IMR-90 (cell line): Measurements from ENCODE around the gene YBEY. TPM values are rescaled to one million over a fixed set of nuclear protein-coding genes. Genes with fewer than 3 reads are reported as not detected.

Experiments
- ATAC-seq: fragments of 200-7000 bp; cut with Tn5 transposase; 2 replicates; pipeline ENCODE4 v1.9.1; 2020; ENCODE audit warnings: low read depth, mild to moderate bottlenecking, moderate library complexity
- BruUV-seq: library from RNA; stranded (reverse); fragments of 400-500 nt; replicated peaks from 2 replicates; lab custom pipeline; 2021; lab: Mats Ljungman, UMichigan
- CTCF ChIA-PET: fragments of 300-600 bp; formaldehyde crosslinking; extraction: SDS; loops from one replicate; lab custom pipeline; 2021; ENCODE audit warnings: antibody characterized with exemption; lab: Yijun Ruan, JAX
- POLR2A ChIA-PET: fragments of 300-600 bp; sonication (Branson Sonifier 250); formaldehyde crosslinking; loops from one replicate; lab custom pipeline; 2022; ENCODE audit warnings: antibody characterized with exemption; ENCODE audit not compliant: unreplicated experiment; lab: Charles Lee
- DNase-seq: peaks from one replicate; pipeline ENCODE4 v3.0.0; 2013
- H2AFZ ChIP-seq: replicated peaks from 2 replicates; pipeline ENCODE3; 2013; ENCODE audit warnings: low read length, mild to moderate bottlenecking; ENCODE audit not compliant: poor library complexity
- H2AK5ac ChIP-seq: 2 replicates; pipeline ENCODE4 v1.6.1; 2013; ENCODE audit warnings: low read depth, low read length, inconsistent platforms
- H2AK9ac ChIP-seq: replicated peaks from 2 replicates; pipeline ENCODE3; 2013; ENCODE audit warnings: mild to moderate bottlenecking, low read depth, low read length, moderate library complexity; ENCODE audit not compliant: poor library complexity
- H2BK120ac ChIP-seq: 2 replicates; pipeline ENCODE4 v1.6.1; 2013; ENCODE audit warnings: low read depth, low read length, inconsistent platforms
- H2BK15ac ChIP-seq: 3 replicates; pipeline ENCODE4 v1.6.1; 2013; ENCODE audit warnings: low read depth, low read length, inconsistent platforms
- H2BK20ac ChIP-seq: 2 replicates; pipeline ENCODE4 v1.6.1; 2013; ENCODE audit warnings: low read depth, mild to moderate bottlenecking, inconsistent platforms, low read length, moderate library complexity
- H2BK5ac ChIP-seq: 2 replicates; pipeline ENCODE4 v1.6.1; 2013; ENCODE audit warnings: mild to moderate bottlenecking, low read depth, low read length, inconsistent platforms; ENCODE audit not compliant: poor library complexity, severe bottlenecking
- H3K14ac ChIP-seq: replicated peaks from 2 replicates; pipeline ENCODE4 v1.6.1; 2013; ENCODE audit warnings: low read depth, low read length, inconsistent platforms
- H3K18ac ChIP-seq: 2 replicates; pipeline ENCODE4 v1.6.1; 2013; ENCODE audit warnings: low read depth, low read length, control low read depth
- H3K23ac ChIP-seq: 2 replicates; pipeline ENCODE4 v1.6.1; 2013; ENCODE audit warnings: low read depth, low read length, inconsistent platforms
- H3K27ac ChIP-seq: 2 replicates; pipeline ENCODE4 v1.5.1; 2013; ENCODE audit warnings: mild to moderate bottlenecking, control low read depth, low read length; ENCODE audit not compliant: insufficient read depth
- H3K27me3 ChIP-seq: 2 replicates; pipeline ENCODE4 v1.6.1; 2013; ENCODE audit warnings: low read length; ENCODE audit not compliant: control insufficient read depth, insufficient read depth
- H3K36me3 ChIP-seq: 2 replicates; pipeline ENCODE4 v1.6.1; 2013; ENCODE audit warnings: low read length, mixed read lengths; ENCODE audit not compliant: control insufficient read depth, insufficient read depth
- H3K4ac ChIP-seq: 2 replicates; pipeline ENCODE4 v1.6.1; 2013; ENCODE audit warnings: low read depth, low read length, inconsistent platforms
- H3K4me1 ChIP-seq: 2 replicates; pipeline ENCODE4 v1.6.1; 2013; ENCODE audit warnings: low read length, mixed read lengths; ENCODE audit not compliant: control insufficient read depth, insufficient read depth
- H3K4me2 ChIP-seq: 2 replicates; pipeline ENCODE4 v1.6.1; 2013; ENCODE audit warnings: low read depth, mild to moderate bottlenecking, control low read depth, low read length, moderate library complexity
- H3K4me3 ChIP-seq: 2 replicates; pipeline ENCODE4 v1.5.1; 2013; ENCODE audit warnings: low read depth, mild to moderate bottlenecking, control low read depth, low read length, moderate library complexity; ENCODE audit not compliant: insufficient read depth
- H3K56ac ChIP-seq: 2 replicates; pipeline ENCODE4 v1.6.1; 2013; ENCODE audit warnings: low read length, inconsistent platforms; ENCODE audit not compliant: insufficient read depth; ENCODE audit errors: extremely low read depth
- H3K79me1 ChIP-seq, 2 experiments: 2 replicates each; pipeline ENCODE4 v1.6.1; 2013; ENCODE audit warnings: low read length in 2 of 2, inconsistent platforms in 1 of 2, low read depth in 1 of 2
- H3K9ac ChIP-seq: 2 replicates; pipeline ENCODE4 v1.6.1; 2013; ENCODE audit warnings: low read depth, low read length, control low read depth
- H3K9me1 ChIP-seq: 2 replicates; pipeline ENCODE4 v1.6.1; 2013; ENCODE audit warnings: low read length, inconsistent platforms; ENCODE audit not compliant: insufficient read depth
- H3K9me3 ChIP-seq: 2 replicates; pipeline ENCODE4 v1.6.1; 2013; ENCODE audit warnings: low read length; ENCODE audit not compliant: control insufficient read depth, insufficient read depth
- H4K20me1 ChIP-seq: 2 replicates; pipeline ENCODE4 v1.6.1; 2013; ENCODE audit warnings: low read length, inconsistent platforms; ENCODE audit not compliant: insufficient read depth
- H4K5ac ChIP-seq: 2 replicates; pipeline ENCODE4 v1.6.1; 2013; ENCODE audit warnings: mild to moderate bottlenecking, low read depth, low read length, control low read depth
- H4K8ac ChIP-seq, 2 experiments: 2 replicates each; pipeline ENCODE4 v1.6.1; 2013; ENCODE audit warnings: low read depth in 2 of 2, low read length in 2 of 2, control low read depth in 1 of 2, inconsistent platforms in 1 of 2
- H4K91ac ChIP-seq: 2 replicates; pipeline ENCODE4 v1.6.1; 2013; ENCODE audit warnings: low read depth, low read length, inconsistent platforms; ENCODE audit not compliant: insufficient read depth
- CEBPB ChIP-seq: IDR thresholded peaks from 2 replicates; pipeline ENCODE4 v1.6.1; 2012; ENCODE audit warnings: low read depth, low read length, improper control_type of control experiment
- ELK1 ChIP-seq: fragments of 150-350 bp; IDR thresholded peaks from 2 replicates; pipeline ENCODE4 v1.6.1; 2016; ENCODE audit warnings: low read depth, mild to moderate bottlenecking, low read length, moderate library complexity, borderline replicate concordance
- FOS ChIP-seq: fragments of 150-350 bp; IDR thresholded peaks from 2 replicates; pipeline ENCODE4 v1.6.1; 2016; ENCODE audit warnings: low read depth, low read length
- MAFK ChIP-seq: IDR thresholded peaks from 2 replicates; pipeline ENCODE4 v1.6.1; 2012; ENCODE audit warnings: low read depth, low read length, improper control_type of control experiment
- MAZ ChIP-seq: IDR thresholded peaks from 2 replicates; pipeline ENCODE4 v1.6.1; 2012; ENCODE audit warnings: low read depth, mild to moderate bottlenecking, low read length, improper control_type of control experiment, moderate library complexity, borderline replicate concordance
- MXI1 ChIP-seq: IDR thresholded peaks from 2 replicates; pipeline ENCODE4 v1.6.1; 2012; ENCODE audit warnings: low read depth, mild to moderate bottlenecking, low read length, moderate library complexity, borderline replicate concordance
- NFE2L2 ChIP-seq: fragments of 150-350 bp; IDR thresholded peaks from 2 replicates; pipeline ENCODE4 v1.6.1; 2016; ENCODE audit warnings: low read depth, mild to moderate bottlenecking, low read length
- POLR2A ChIP-seq: IDR thresholded peaks from 2 replicates; pipeline ENCODE4 v1.6.1; 2012; ENCODE audit warnings: mild to moderate bottlenecking, low read depth, low read length
- RAD21 ChIP-seq: IDR thresholded peaks from 2 replicates; pipeline ENCODE4 v1.6.1; 2012; ENCODE audit warnings: low read length, improper control_type of control experiment
- RCOR1 ChIP-seq: IDR thresholded peaks from 2 replicates; pipeline ENCODE4 v1.6.1; 2012; ENCODE audit warnings: mild to moderate bottlenecking, low read length, improper control_type of control experiment; ENCODE audit not compliant: insufficient replicate concordance
- RFX5 ChIP-seq: IDR thresholded peaks from 2 replicates; pipeline ENCODE4 v1.8.0; 2012; ENCODE audit warnings: low read depth, mild to moderate bottlenecking, low read length, moderate library complexity
- USF2 ChIP-seq: fragments of 150-350 bp; IDR thresholded peaks from 2 replicates; pipeline ENCODE4 v1.6.1; 2017; ENCODE audit warnings: mild to moderate bottlenecking, antibody characterized with exemption, low read length, low read depth
- WGBS, 2 experiments: methylation state at CpG; one replicate each; pipeline versions ENCODE4 v1.1.5 to v1.1.7; 2013; ENCODE audit warnings: missing lambda C conversion rate in 2 of 2; ENCODE audit not compliant: insufficient read length in 1 of 2; ENCODE audit errors: extremely low coverage in 2 of 2; 5-methylcytosine and 5-hydroxymethylcytosine counted together
- dilution Hi-C: fragments of 300-500 bp; cut with HindIII; formaldehyde crosslinking; loops from one replicate; pipeline ENCODE4 v1.14.3; 2018; ENCODE audit warnings: low sequenced_read_pairs; ENCODE audit not compliant: unreplicated experiment
- in situ Hi-C: fragments of 300-500 bp; cut with MboI; formaldehyde crosslinking; loops from 3 replicates; pipeline ENCODE4 v1.14.3; 2019; ENCODE audit warnings: low sequenced_read_pairs, inconsistent platforms, mixed read lengths
- intact Hi-C: fragments of 100-400 bp; cut with micrococcal nuclease; formaldehyde crosslinking; loops from 2 replicates; pipeline ENCODE4 v1.10.0; 2022
- polyA plus RNA-seq, 3 experiments: library from polyadenylated mRNA; depleted of rRNA; stranded (reverse); fragments of >200 nt; gene quantifications; 2 replicates each; pipeline ENCODE4 v1.2.3, GENCODE V29; 2012; ENCODE audit warnings: low replicate concordance in 1 of 3
- total RNA-seq: library from RNA; depleted of rRNA; stranded (reverse); fragments of >200 nt; gene quantifications from 2 replicates; pipeline ENCODE4 v1.2.3, GENCODE V29; 2012

Gene YBEY
- total and polyA plus RNA-seq, 2 of the 4 experiments (the other 2 are of a cell fraction), result 5.9 to 26.2 TPM

- no peak overlapping the region for H4K5ac ChIP-seq
- no peak overlapping the region for H3K56ac ChIP-seq
- no peak overlapping the region for H3K23ac ChIP-seq
- no peak overlapping the region for H2AK9ac ChIP-seq
- no peak for TF ChIP-seq POLR2A
- TF ChIP-seq MAFK, result no peak
- no peak for TF ChIP-seq FOS
- no peak for TF ChIP-seq NFE2L2
- no peak for TF ChIP-seq ELK1
- no peak for TF ChIP-seq RAD21
- no peak for TF ChIP-seq RFX5
- no peak for TF ChIP-seq MXI1
- no peak for TF ChIP-seq MAZ
- no peak for TF ChIP-seq CEBPB
- no peak for TF ChIP-seq RCOR1
- no peak for TF ChIP-seq USF2
- no peak overlapping the region for H2BK120ac ChIP-seq
- H3K9me3 ChIP-seq, result no peaks in the 10 kb centered on the region
- no peak overlapping the region for H3K4me2 ChIP-seq
- no peaks in the 10 kb centered on the region for H3K4me1 ChIP-seq
- H2BK15ac ChIP-seq, result no peak overlapping the region
- no peak overlapping the region for H3K18ac ChIP-seq
- ATAC-seq (no peak), DNase-seq (no peak)
- no peak overlapping the region for H2AK5ac ChIP-seq
- no peak overlapping the region for H4K91ac ChIP-seq
- no peak overlapping the region for H3K27ac ChIP-seq
- H3K4ac ChIP-seq, result no peak overlapping the region
- CTCF ChIA-PET, result no interaction called here
- H2BK5ac ChIP-seq, result no peak overlapping the region
- in situ Hi-C loops, result no loop called here
- H3K9ac ChIP-seq, result no peak overlapping the region
- POLR2A ChIA-PET, result no interaction called here
- no peaks in the 10 kb centered on the region for H3K27me3 ChIP-seq
- intact Hi-C loops, result no loop called here
- no TSS peak for BruUV-seq
- H3K36me3 ChIP-seq, result peaks cover 42% of the 10 kb centered on the region
- no peak overlapping the region for H2AFZ ChIP-seq
- H3K9me1 ChIP-seq, result no peaks in the 10 kb centered on the region
- H4K20me1 ChIP-seq, result no peaks in the 10 kb centered on the region
- H2BK20ac ChIP-seq, result no peak overlapping the region
- dilution Hi-C loops, result no loop called here
- no peak overlapping the region for H4K8ac ChIP-seq
- WGBS, 2 experiments, result 85% methylated on average over 11 of the region's 20 CpGs; no CpG with 5 or more reads in 1 of the 2 experiments
- H3K14ac ChIP-seq, result no peak overlapping the region
- H3K4me3 ChIP-seq, result no peak overlapping the region
- H3K79me1 ChIP-seq, result peaks cover 24 to 58% of the 10 kb centered on the region in 2 experiments
Observed at GRCh38 chr21:46344219-46344915, 58.2 kb downstream of the YBEY start.
